BLaER1 treated with 17β-estradiol and CSF1 and Interleukin-3, amounts not matched to agents 10 nM and 100 nM (cell line): ENCODE measurements around the gene BCLAF3.
A peak's percentile ranks its signal among the peaks of the same experiment; 100 is the strongest.

Source experiments
- H3K27ac ChIP-seq, 11 experiments: shearing (Covaris generic); formaldehyde crosslinking; 2 replicates each; pipeline ENCODE4 v1.8.1; 2022
- H3K27me3 ChIP-seq, 11 experiments: shearing (Covaris generic); formaldehyde crosslinking; 2 replicates each; pipeline ENCODE4 v1.8.1; 2022
- H3K36me3 ChIP-seq, 11 experiments: shearing (Covaris generic); formaldehyde crosslinking; 2 replicates each; pipeline ENCODE4 v1.8.1; 2022
- H3K4me1 ChIP-seq, 10 experiments: shearing (Covaris generic); formaldehyde crosslinking; 2 replicates each; pipeline ENCODE4 v1.8.1; 2022
- H3K4me2 ChIP-seq, 11 experiments: shearing (Covaris generic); formaldehyde crosslinking; 2 replicates each; pipeline ENCODE4 v1.8.1; 2022
- H3K4me3 ChIP-seq, 10 experiments: shearing (Covaris generic); formaldehyde crosslinking; 2 replicates each; pipeline ENCODE4 v1.8.1; 2022
- H3K9ac ChIP-seq, 11 experiments: shearing (Covaris generic); formaldehyde crosslinking; 2 replicates each; pipeline ENCODE4 v1.8.1; 2022
- H3K9me3 ChIP-seq, 11 experiments: shearing (Covaris generic); formaldehyde crosslinking; replicated peaks in 1 of 11; 2 replicates each; pipeline ENCODE4 v1.8.1; 2022
- H4K20me1 ChIP-seq, 11 experiments: shearing (Covaris generic); formaldehyde crosslinking; 2 replicates each; pipeline ENCODE4 v1.8.1; 2022
- Cebpa-rat ChIP-seq, 11 experiments: shearing (Covaris generic); IDR thresholded peaks; 2 replicates each; pipeline ENCODE4 v1.8.1; 2022

Gene BCLAF3

GRCh38 chrX:19990556-19991349 is at the start of gene BCLAF3:
Gene BCLAF3 (minus strand): TSS chrX:19991061. CDS start chrX:19970264, 20,797 bp downstream.
- Histone ChIP-seq H3K36me3 (peaks cover 0 to under 1% (median 0%) of the 10 kb centered on the region in 11 experiments; a peak in 2 of 22 replicates), H3K4me1 (peaks cover 4 to 19% (median 8%) of the 10 kb centered on the region in 10 experiments; a peak in 10 of 20 replicates), H3K9me3 (peaks cover 0 to 6% (median 4%) of the 10 kb centered on the region in 11 experiments; a peak in 10 of 22 replicates), H4K20me1 (peaks cover 0 to 11% (median 0%) of the 10 kb centered on the region in 11 experiments; a peak in 4 of 22 replicates), H3K4me2 (peak within 1 kb of the TSS; percentile 68 to 83 (median 76)), H3K27me3 (no peaks in the 10 kb centered on the region), H3K4me3 (peak within 1 kb of the TSS; percentile 71 to 84 (median 76)), H3K27ac (peak within 1 kb of the TSS; percentile 56 to 80 (median 71); a peak in 21 of 22 replicates), H3K9ac (peak within 1 kb of the TSS; percentile 71 to 87 (median 80))
- no peak for TF ChIP-seq Cebpa-rat (IDR thresholded peaks at IDR 0.05)

GRCh38 chrX:20038966-20039365 is 48.1 kb upstream of the BCLAF3 start:
- Histone ChIP-seq H3K36me3 (no peaks in the 10 kb centered on the region), H3K4me3 (no peak overlapping the region), H3K9me3 (no peaks in the 10 kb centered on the region; a peak in 1 of 22 replicates), H4K20me1 (no peaks in the 10 kb centered on the region), H3K27ac (no peak overlapping the region), H3K4me2 (no peak overlapping the region), H3K27me3 (no peaks in the 10 kb centered on the region), H3K9ac (no peak overlapping the region), H3K4me1 (no peaks in the 10 kb centered on the region)
- TF ChIP-seq Cebpa-rat (IDR thresholded peaks at IDR 0.05), result no peak

- no peak for TF ChIP-seq Cebpa-rat (IDR thresholded peaks at IDR 0.05)
- Histone ChIP-seq H3K27ac (no peak overlapping the region), H3K27me3 (no peaks in the 10 kb centered on the region), H3K4me3 (no peak overlapping the region), H3K36me3 (no peaks in the 10 kb centered on the region), H3K9me3 (no peaks in the 10 kb centered on the region; a peak in 1 of 22 replicates), H4K20me1 (no peaks in the 10 kb centered on the region), H3K9ac (no peak overlapping the region), H3K4me1 (no peaks in the 10 kb centered on the region), H3K4me2 (no peak overlapping the region)
These were observed 46.3 kb upstream of the BCLAF3 start for GRCh38 chrX:20037186-20037585.

- H3K4me3 ChIP-seq, result no peak overlapping the region
- H3K4me2 ChIP-seq, result no peak overlapping the region
- no peaks in the 10 kb centered on the region for H3K27me3 ChIP-seq
- no peaks in the 10 kb centered on the region for H4K20me1 ChIP-seq
- H3K4me1 ChIP-seq, result no peaks in the 10 kb centered on the region
- H3K36me3 ChIP-seq, result no peaks in the 10 kb centered on the region
- H3K9ac ChIP-seq, result no peak overlapping the region
- H3K27ac ChIP-seq, result no peak overlapping the region
- TF ChIP-seq Cebpa-rat (IDR thresholded peaks at IDR 0.05), result no peak
- H3K9me3 ChIP-seq, result peaks cover 0 to 9% (median 0%) of the 10 kb centered on the region in 11 experiments; a peak in 4 of 22 replicates
These were observed 41.3 kb upstream of the BCLAF3 start for GRCh38 chrX:20032201-20032600.

GRCh38 chrX:20029728-20030127 is 38.9 kb upstream of the BCLAF3 start:
- no peaks in the 10 kb centered on the region for H3K36me3 ChIP-seq
- no peaks in the 10 kb centered on the region for H3K4me1 ChIP-seq
- H3K27ac ChIP-seq, result no peak overlapping the region
- H3K4me2 ChIP-seq, result no peak overlapping the region
- H4K20me1 ChIP-seq, result no peaks in the 10 kb centered on the region
- H3K9me3 ChIP-seq, result peaks cover 0 to 9% (median 0%) of the 10 kb centered on the region in 11 experiments; a peak in 3 of 22 replicates
- no peaks in the 10 kb centered on the region for H3K27me3 ChIP-seq
- no peak overlapping the region for H3K9ac ChIP-seq
- no peak overlapping the region for H3K4me3 ChIP-seq
- no peak for TF ChIP-seq Cebpa-rat (IDR thresholded peaks at IDR 0.05)

DNA sequence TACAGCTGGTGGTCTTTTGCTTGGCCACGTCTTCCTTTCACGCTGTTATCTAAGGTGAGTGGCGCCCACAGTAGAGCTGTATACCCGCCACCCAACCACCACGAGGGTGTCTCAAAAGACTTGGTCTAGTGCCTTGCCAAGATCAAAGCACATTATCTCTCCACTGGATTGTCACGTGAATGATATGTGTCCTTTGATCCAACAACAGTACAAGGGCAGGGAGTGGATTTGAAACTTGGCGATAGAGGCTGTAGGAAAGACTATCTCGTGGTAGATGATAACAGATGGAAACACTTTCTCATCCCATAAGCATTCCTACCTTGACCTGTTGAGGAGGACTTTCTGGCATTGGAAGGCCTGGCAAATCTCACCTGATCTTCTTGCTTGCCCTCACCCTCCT is 37.7 kb upstream of the BCLAF3 start:
- Histone ChIP-seq H3K27me3 (no peaks in the 10 kb centered on the region), H3K9me3 (peaks cover 0 to 9% (median 0%) of the 10 kb centered on the region in 11 experiments; a peak in 3 of 22 replicates), H3K9ac (no peak overlapping the region), H3K27ac (no peak overlapping the region), H3K4me2 (no peak overlapping the region), H4K20me1 (no peaks in the 10 kb centered on the region), H3K4me3 (no peak overlapping the region), H3K36me3 (no peaks in the 10 kb centered on the region), H3K4me1 (no peaks in the 10 kb centered on the region)
- TF ChIP-seq Cebpa-rat (IDR thresholded peaks at IDR 0.05), result no peak

DNA sequence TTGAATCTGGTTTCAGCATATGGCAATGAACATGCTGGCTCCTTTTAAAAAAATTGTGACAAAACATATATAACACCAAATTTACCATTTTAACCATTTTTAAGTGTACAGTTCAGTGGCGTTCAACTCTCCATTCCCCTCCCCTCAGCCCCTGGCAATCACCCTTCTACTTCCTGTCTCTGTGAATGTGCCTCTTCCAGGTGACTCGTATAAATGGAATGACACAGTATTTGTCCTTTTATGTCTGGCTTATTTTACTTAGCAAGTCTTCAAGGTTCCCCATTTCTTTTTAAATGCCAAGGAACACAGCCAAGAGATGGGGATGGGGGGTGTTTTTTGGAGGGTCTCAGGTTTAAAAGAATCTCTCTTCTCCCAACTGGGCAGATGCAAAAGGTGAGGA is 35.4 kb upstream of the BCLAF3 start:
- Histone ChIP-seq H3K4me2 (no peak overlapping the region), H3K9me3 (peaks cover 0 to 14% (median under 1%) of the 10 kb centered on the region in 11 experiments; a peak in 7 of 22 replicates), H4K20me1 (no peaks in the 10 kb centered on the region), H3K9ac (no peak overlapping the region), H3K36me3 (no peaks in the 10 kb centered on the region), H3K27ac (no peak overlapping the region), H3K4me1 (no peaks in the 10 kb centered on the region), H3K4me3 (no peak overlapping the region), H3K27me3 (no peaks in the 10 kb centered on the region)
- no peak for TF ChIP-seq Cebpa-rat (IDR thresholded peaks at IDR 0.05)

- no peak overlapping the region for H3K4me2 ChIP-seq
- H3K9me3 ChIP-seq, result peaks cover 34 to 67% (median 57%) of the 10 kb centered on the region in 11 experiments
- H4K20me1 ChIP-seq, result no peaks in the 10 kb centered on the region
- H3K27ac ChIP-seq, result no peak overlapping the region
- H3K27me3 ChIP-seq, result no peaks in the 10 kb centered on the region
- H3K36me3 ChIP-seq, result peaks cover 0 to 10% (median 0%) of the 10 kb centered on the region in 11 experiments; a peak in 3 of 22 replicates
- H3K4me1 ChIP-seq, result peaks cover 0 to 10% (median 0%) of the 10 kb centered on the region in 10 experiments; a peak in 2 of 20 replicates
- no peak overlapping the region for H3K9ac ChIP-seq
- no peak for TF ChIP-seq Cebpa-rat (IDR thresholded peaks at IDR 0.05)
- H3K4me3 ChIP-seq, result no peak overlapping the region
These were observed 29.0 kb upstream of the BCLAF3 start for GRCh38 chrX:20019672-20020365.

GRCh38 chrX:20016616-20016945 is 25.7 kb upstream of the BCLAF3 start:
- no peak overlapping the region for H3K9ac ChIP-seq
- no peak for TF ChIP-seq Cebpa-rat (IDR thresholded peaks at IDR 0.05)

More at GRCh38 chrX:20016616-20016945, 25.7 kb upstream of the BCLAF3 start:
- Histone ChIP-seq H3K27ac (no peak overlapping the region), H3K4me3 (no peak overlapping the region; a peak in 1 of 20 replicates), H3K4me1 (peaks cover 0 to 13% (median 5%) of the 10 kb centered on the region in 10 experiments; a peak in 8 of 20 replicates), H4K20me1 (no peaks in the 10 kb centered on the region), H3K4me2 (no peak overlapping the region), H3K9me3 (peaks cover 51 to 89% (median 69%) of the 10 kb centered on the region in 11 experiments), H3K36me3 (peaks cover 0 to 11% (median 0%) of the 10 kb centered on the region in 11 experiments; a peak in 3 of 22 replicates), H3K27me3 (no peaks in the 10 kb centered on the region)
